ENCODE measurements around the gene MAP10. TPM values are rescaled to one million over a fixed set of nuclear protein-coding genes. Genes with fewer than 3 reads are reported as not detected.

The MAP10 gene
- polyA plus RNA-seq, 1 donor (not counting 4 experiments of a cell fraction or from before 2014, with no cell fraction given), result 0.71 TPM

DNA sequence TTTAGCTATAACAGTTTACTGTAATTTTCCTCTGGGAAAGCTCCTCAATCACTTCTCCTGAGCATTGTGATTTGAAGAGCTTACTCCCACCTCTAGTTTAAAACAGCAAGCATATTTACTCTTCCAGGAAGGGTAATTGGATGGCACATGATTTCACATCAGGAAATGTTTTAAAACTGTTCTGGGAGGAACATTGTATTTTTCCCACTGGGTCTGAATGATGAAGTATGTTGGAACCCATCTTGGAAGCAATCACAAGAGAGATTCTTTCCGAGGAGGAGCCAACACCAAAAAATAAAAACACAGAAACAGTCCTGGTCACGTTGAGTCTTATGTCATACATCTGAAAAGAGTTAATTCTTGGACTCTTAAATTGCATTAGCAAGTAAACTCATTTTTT, 17.3 kb downstream of the MAP10 start:
- Histone ChIP-seq H3K9me3 (ENCODE audit: control insufficient read depth, low read depth, low read length) (no peaks in the 10 kb centered on the region), H3K79me2 (ENCODE audit: control insufficient read depth, insufficient read depth, low read length) (no peaks in the 10 kb centered on the region), H2AFZ (ENCODE audit: control insufficient read depth, low read length) (no peak overlapping the region), H4K20me1 (ENCODE audit: control insufficient read depth, extremely low read depth, insufficient read depth, low read length) (no peaks in the 10 kb centered on the region), H3K4me1 (ENCODE audit: control insufficient read depth, extremely low read depth, insufficient read depth, low read length) (no peaks in the 10 kb centered on the region), H3K36me3 (ENCODE audit: control insufficient read depth in 2 of 2, extremely low read depth in 1 of 2, insufficient read depth in 2 of 2, low read length in 2 of 2) (no peaks in the 10 kb centered on the region), H3K4me3 (ENCODE audit: control insufficient read depth in 2 of 3, extremely low read depth in 1 of 3, insufficient read depth in 2 of 3, low read depth in 1 of 3, low read length in 3 of 3) (no peak overlapping the region), H3K9ac (ENCODE audit: control insufficient read depth, extremely low read depth, insufficient read depth, low read length) (no peak overlapping the region), H3K27ac (ENCODE audit: control insufficient read depth, insufficient read depth, low read length) (no peak overlapping the region), H3K27me3 (ENCODE audit: control insufficient read depth, extremely low read depth, insufficient read depth, low read length) (no peaks in the 10 kb centered on the region), H3K9me1 (ENCODE audit: control insufficient read depth, extremely low read depth, insufficient read depth, low read length) (no peaks in the 10 kb centered on the region), H3K4me2 (ENCODE audit: control insufficient read depth, extremely low read depth, insufficient read depth, low read depth, low read length) (no peak overlapping the region)
- FAIRE-seq (no peak), DNase-seq (ENCODE audit: low read depth, low spot score) (no peak)
- TF ChIP-seq, protein P1, sequence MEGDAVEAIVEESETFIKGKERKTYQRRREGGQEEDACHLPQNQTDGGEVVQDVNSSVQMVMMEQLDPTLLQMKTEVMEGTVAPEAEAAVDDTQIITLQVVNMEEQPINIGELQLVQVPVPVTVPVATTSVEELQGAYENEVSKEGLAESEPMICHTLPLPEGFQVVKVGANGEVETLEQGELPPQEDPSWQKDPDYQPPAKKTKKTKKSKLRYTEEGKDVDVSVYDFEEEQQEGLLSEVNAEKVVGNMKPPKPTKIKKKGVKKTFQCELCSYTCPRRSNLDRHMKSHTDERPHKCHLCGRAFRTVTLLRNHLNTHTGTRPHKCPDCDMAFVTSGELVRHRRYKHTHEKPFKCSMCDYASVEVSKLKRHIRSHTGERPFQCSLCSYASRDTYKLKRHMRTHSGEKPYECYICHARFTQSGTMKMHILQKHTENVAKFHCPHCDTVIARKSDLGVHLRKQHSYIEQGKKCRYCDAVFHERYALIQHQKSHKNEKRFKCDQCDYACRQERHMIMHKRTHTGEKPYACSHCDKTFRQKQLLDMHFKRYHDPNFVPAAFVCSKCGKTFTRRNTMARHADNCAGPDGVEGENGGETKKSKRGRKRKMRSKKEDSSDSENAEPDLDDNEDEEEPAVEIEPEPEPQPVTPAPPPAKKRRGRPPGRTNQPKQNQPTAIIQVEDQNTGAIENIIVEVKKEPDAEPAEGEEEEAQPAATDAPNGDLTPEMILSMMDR (optimal IDR thresholded peaks at IDR 0.05 in 1 of 3, IDR thresholded peaks at IDR 0.05 in 1 of 3, conservative IDR thresholded peaks at IDR 0.05 in 1 of 3; ENCODE audit: extremely low read depth in 1 of 3, insufficient read depth in 2 of 3, low read length in 3 of 3), result no peak
- TF ChIP-seq EZH2 (IDR thresholded peaks at IDR 0.05; ENCODE audit: low read length), result no peak
- dilution Hi-C loops (cut with MboI; ENCODE audit: extremely low pct_ligation_motif_present, low sequenced_read_pairs), result no loop called here

DNA sequence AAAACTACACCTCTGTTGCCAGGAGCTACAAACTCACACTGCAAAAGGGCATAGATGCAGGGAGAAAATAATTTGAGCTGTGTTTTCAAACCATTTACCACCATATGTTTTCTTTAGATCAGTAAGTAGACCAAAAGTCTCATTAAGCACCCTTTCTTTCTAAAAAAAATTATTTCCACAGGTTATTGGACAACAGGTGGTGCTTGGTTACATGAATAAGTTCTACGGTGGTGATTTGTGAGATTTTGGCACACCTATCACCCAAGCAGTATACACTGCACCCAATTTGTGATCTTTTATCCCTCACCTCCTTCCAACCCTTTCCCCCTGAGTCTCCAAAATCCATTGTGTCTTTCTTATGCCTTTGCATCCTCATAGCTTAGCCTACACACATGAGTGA, 21.1 kb downstream of the MAP10 start:
- Histone ChIP-seq H3K9ac (ENCODE audit: control insufficient read depth, extremely low read depth, insufficient read depth, low read length) (no peak overlapping the region), H3K79me2 (ENCODE audit: control insufficient read depth, insufficient read depth, low read length) (no peaks in the 10 kb centered on the region), H3K4me3 (ENCODE audit: control insufficient read depth in 2 of 3, extremely low read depth in 1 of 3, insufficient read depth in 2 of 3, low read depth in 1 of 3, low read length in 3 of 3) (no peak overlapping the region), H3K4me1 (ENCODE audit: control insufficient read depth, extremely low read depth, insufficient read depth, low read length) (no peaks in the 10 kb centered on the region), H3K27ac (ENCODE audit: control insufficient read depth, insufficient read depth, low read length) (no peak overlapping the region), H3K36me3 (ENCODE audit: control insufficient read depth in 2 of 2, extremely low read depth in 1 of 2, insufficient read depth in 2 of 2, low read length in 2 of 2) (no peaks in the 10 kb centered on the region), H4K20me1 (ENCODE audit: control insufficient read depth, extremely low read depth, insufficient read depth, low read length) (no peaks in the 10 kb centered on the region), H2AFZ (ENCODE audit: control insufficient read depth, low read length) (no peak overlapping the region), H3K4me2 (ENCODE audit: control insufficient read depth, extremely low read depth, insufficient read depth, low read depth, low read length) (no peak overlapping the region), H3K9me3 (ENCODE audit: control insufficient read depth, low read depth, low read length) (no peaks in the 10 kb centered on the region), H3K27me3 (ENCODE audit: control insufficient read depth, extremely low read depth, insufficient read depth, low read length) (peaks cover under 1% of the 10 kb centered on the region), H3K9me1 (ENCODE audit: control insufficient read depth, extremely low read depth, insufficient read depth, low read length) (no peaks in the 10 kb centered on the region)
- TF ChIP-seq EZH2 (IDR thresholded peaks at IDR 0.05; ENCODE audit: low read length), result no peak
- TF ChIP-seq, protein P1 (optimal IDR thresholded peaks at IDR 0.05 in 1 of 3, IDR thresholded peaks at IDR 0.05 in 1 of 3, conservative IDR thresholded peaks at IDR 0.05 in 1 of 3; ENCODE audit: extremely low read depth in 1 of 3, insufficient read depth in 2 of 3, low read length in 3 of 3), result no peak
- FAIRE-seq (no peak), DNase-seq (ENCODE audit: low read depth, low spot score) (no peak)
- dilution Hi-C loops (cut with MboI; ENCODE audit: extremely low pct_ligation_motif_present, low sequenced_read_pairs), result no loop called here

All from keratinocyte (primary cell).